ENCODE results near the gene PDE8A. TPM values are rescaled to one million over a fixed set of nuclear protein-coding genes. Genes with fewer than 3 reads are reported as not detected.

The PDE8A gene
- total RNA-seq, 1 donor from 2014 or later: 28.8 TPM

- Mint-ChIP-seq H3K9me3 (ENCODE audit: low read depth) (no peaks in the 10 kb centered on the region), H3K4me3 (ENCODE audit: low read depth) (no peak overlapping the region), H3K4me1 (ENCODE audit: low read depth) (no peaks in the 10 kb centered on the region), H3K27ac (no peak overlapping the region), H3K27me3 (no peaks in the 10 kb centered on the region), H3K36me3 (ENCODE audit: insufficient read depth) (peaks cover 4% of the 10 kb centered on the region)
- TF ChIP-seq CTCF (IDR thresholded peaks at IDR 0.05; ENCODE audit: unreplicated experiment): no peak
- no peak for DNase-seq (ENCODE audit: low spot score, unreplicated experiment)
These were observed 134.8 kb downstream of the PDE8A start for GRCh38 chr15:85116494-85116893.

GRCh38 chr15:85116925-85117646, 135.4 kb downstream of the PDE8A start:
- H3K27me3 Mint-ChIP-seq: no peaks in the 10 kb centered on the region
- H3K27ac Mint-ChIP-seq: no peak overlapping the region
- no peak overlapping the region for H3K4me3 Mint-ChIP-seq (ENCODE audit: low read depth)
- no peaks in the 10 kb centered on the region for H3K4me1 Mint-ChIP-seq (ENCODE audit: low read depth)
- H3K36me3 Mint-ChIP-seq (ENCODE audit: insufficient read depth): peaks cover 4% of the 10 kb centered on the region
- no peaks in the 10 kb centered on the region for H3K9me3 Mint-ChIP-seq (ENCODE audit: low read depth)
- DNase-seq (ENCODE audit: low spot score, unreplicated experiment): no peak
- TF ChIP-seq CTCF (IDR thresholded peaks at IDR 0.05; ENCODE audit: unreplicated experiment): no peak

GRCh38 chr15:85118173-85118572, 136.5 kb downstream of the PDE8A start:
- no peak for TF ChIP-seq CTCF (IDR thresholded peaks at IDR 0.05; ENCODE audit: unreplicated experiment)
- Mint-ChIP-seq H3K4me3 (ENCODE audit: low read depth) (no peak overlapping the region), H3K27ac (no peak overlapping the region), H3K4me1 (ENCODE audit: low read depth) (no peaks in the 10 kb centered on the region), H3K27me3 (no peaks in the 10 kb centered on the region), H3K36me3 (ENCODE audit: insufficient read depth) (peaks cover 6% of the 10 kb centered on the region), H3K9me3 (ENCODE audit: low read depth) (no peaks in the 10 kb centered on the region)
- no peak for DNase-seq (ENCODE audit: low spot score, unreplicated experiment)

GRCh38 chr15:85118581-85118980, 136.9 kb downstream of the PDE8A start:
- no peak for TF ChIP-seq CTCF (IDR thresholded peaks at IDR 0.05; ENCODE audit: unreplicated experiment)
- no peaks in the 10 kb centered on the region for H3K9me3 Mint-ChIP-seq (ENCODE audit: low read depth)
- DNase-seq (ENCODE audit: low spot score, unreplicated experiment): no peak
- H3K27ac Mint-ChIP-seq: no peak overlapping the region
- H3K36me3 Mint-ChIP-seq (ENCODE audit: insufficient read depth): peaks cover 8% of the 10 kb centered on the region
- no peaks in the 10 kb centered on the region for H3K27me3 Mint-ChIP-seq
- H3K4me1 Mint-ChIP-seq (ENCODE audit: low read depth): no peaks in the 10 kb centered on the region
- H3K4me3 Mint-ChIP-seq (ENCODE audit: low read depth): no peak overlapping the region

- Mint-ChIP-seq H3K36me3 (ENCODE audit: insufficient read depth) (peaks cover 8% of the 10 kb centered on the region), H3K4me1 (ENCODE audit: low read depth) (peaks cover 1% of the 10 kb centered on the region), H3K27me3 (no peaks in the 10 kb centered on the region), H3K27ac (no peak overlapping the region), H3K4me3 (ENCODE audit: low read depth) (no peak overlapping the region), H3K9me3 (ENCODE audit: low read depth) (no peaks in the 10 kb centered on the region)
- DNase-seq (ENCODE audit: low spot score, unreplicated experiment): no peak
- no peak for TF ChIP-seq CTCF (IDR thresholded peaks at IDR 0.05; ENCODE audit: unreplicated experiment)
These were observed 138.9 kb downstream of the PDE8A start for GRCh38 chr15:85120351-85121113.

Measured in progenitor cell of endocrine pancreas (in vitro differentiated cells).